Measurements from ENCODE around the gene TSR3. TPM values are rescaled to one million over a fixed set of nuclear protein-coding genes. Genes with fewer than 3 reads are reported as not detected.
A peak's percentile ranks its signal among the peaks of the same experiment; 100 is the strongest.

TSR3 gene
- total RNA-seq (42.3 and 43.7 TPM in 2 replicates), polyA plus RNA-seq (31.8 and 35.7 TPM in 2 replicates), polyA minus RNA-seq (56.7 and 60.1 TPM in 2 replicates)
- 42.4 TPM for total RNA-seq (2013)

GRCh38 chr16:1351582-1352362 is at the start of gene TSR3, which contains the start of gene GNPTG:
TSR3 (minus strand) TSS chr16:1351878; CDS start chr16:1351804, 74 bp downstream.
GNPTG (plus strand) TSS chr16:1351931; CDS start chr16:1351966, 35 bp downstream.
- Mint-ChIP-seq H3K9me3 (ENCODE audit: insufficient read depth) (no peaks in the 10 kb centered on the region), H3K4me1 (peaks cover 40% of the 10 kb centered on the region), H3K4me3 (peak within 1 kb of the TSS; percentile 89), H3K27ac (peak within 1 kb of the TSS; percentile 88), H3K27me3 (no peaks in the 10 kb centered on the region)
- under 1% methylated on average over 98 of the region's 98 CpGs for WGBS (ENCODE audit: insufficient coverage)
- H3K4me1 ChIP-seq (ENCODE audit: control insufficient read depth in 2 of 2, insufficient read depth in 2 of 2, low read length in 2 of 2): peaks cover 17 to 21% of the 10 kb centered on the region in 2 donors
- H3K4me2 ChIP-seq (replicated peaks; ENCODE audit: low read depth, low read length, poor library complexity, severe bottlenecking): peak within 1 kb of the TSS; percentile 97
- ATAC-seq (ENCODE audit: low read depth) (peak; percentile 96), DNase-seq (peak; percentile 94)
- no peaks in the 10 kb centered on the region for H3K27me3 ChIP-seq (replicated peaks in 1 of 4; ENCODE audit: control extremely low read depth in 1 of 4, control insufficient read depth in 3 of 4, insufficient read depth in 4 of 4, low read length in 3 of 4)
- peaks cover 63% of the 10 kb centered on the region for H3K79me2 ChIP-seq (ENCODE audit: control insufficient read depth, insufficient read depth, low read length)
- peak within 1 kb of the TSS; percentile 81 for H2AFZ ChIP-seq (ENCODE audit: insufficient read depth, low read depth, low read length, poor library complexity, severe bottlenecking)
- peak within 1 kb of the TSS; percentile 76 for H3K9ac ChIP-seq (ENCODE audit: low read length)
- ChIA-PET CTCF (interaction anchor here (1.3 kb wide), 1 partner anchor 21 kb away, joined by 3 read pairs; no protein-coding TSS in a partner anchor), POLR2A (interaction anchor here (0.9 kb wide), 1 partner anchor 9 kb away, joined by 3 read pairs; no protein-coding TSS in a partner anchor)
- intact Hi-C loops (cut with micrococcal nuclease): loop anchor here (1.0 to 10.0 kb wide), 2 partner anchors 8 to 53 kb away; no protein-coding TSS in a partner anchor
- H3K27ac ChIP-seq (ENCODE audit: low read length in 2 of 2): peak within 1 kb of the TSS in 1 of 2 donors; percentile 77
- peak within 1 kb of the TSS; percentile 71 to 84 (median 77) for H3K4me3 ChIP-seq (ENCODE audit: control extremely low read depth in 1 of 5, extremely low read depth in 1 of 5, insufficient read depth in 1 of 5, low read depth in 2 of 5, low read length in 4 of 5)
- peaks cover 60% of the 10 kb centered on the region for H4K20me1 ChIP-seq (ENCODE audit: control insufficient read depth, insufficient read depth, low read length, poor library complexity, severe bottlenecking)
- H3K36me3 ChIP-seq (replicated peaks in 1 of 2; ENCODE audit: control extremely low read depth in 1 of 2, control insufficient read depth in 1 of 2, extremely low read depth in 1 of 2, insufficient read depth in 2 of 2, low read length in 1 of 2): peaks cover 0 to 27% of the 10 kb centered on the region in 2 experiments
- TF ChIP-seq EZH2 (IDR thresholded peaks at IDR 0.05; ENCODE audit: borderline replicate concordance, insufficient read depth, low read depth, low read length, poor library complexity, severe bottlenecking): no peak
- TF ChIP-seq CTCF (IDR thresholded peaks at IDR 0.05): no peak
- no peaks in the 10 kb centered on the region for H3K9me3 ChIP-seq (ENCODE audit: control extremely low read depth in 1 of 3, control insufficient read depth in 2 of 3, insufficient read depth in 1 of 3, low read length in 2 of 3)

All from B cell (primary cell).